ENCODE data around the gene SGMS1.

SGMS1 gene

DNA sequence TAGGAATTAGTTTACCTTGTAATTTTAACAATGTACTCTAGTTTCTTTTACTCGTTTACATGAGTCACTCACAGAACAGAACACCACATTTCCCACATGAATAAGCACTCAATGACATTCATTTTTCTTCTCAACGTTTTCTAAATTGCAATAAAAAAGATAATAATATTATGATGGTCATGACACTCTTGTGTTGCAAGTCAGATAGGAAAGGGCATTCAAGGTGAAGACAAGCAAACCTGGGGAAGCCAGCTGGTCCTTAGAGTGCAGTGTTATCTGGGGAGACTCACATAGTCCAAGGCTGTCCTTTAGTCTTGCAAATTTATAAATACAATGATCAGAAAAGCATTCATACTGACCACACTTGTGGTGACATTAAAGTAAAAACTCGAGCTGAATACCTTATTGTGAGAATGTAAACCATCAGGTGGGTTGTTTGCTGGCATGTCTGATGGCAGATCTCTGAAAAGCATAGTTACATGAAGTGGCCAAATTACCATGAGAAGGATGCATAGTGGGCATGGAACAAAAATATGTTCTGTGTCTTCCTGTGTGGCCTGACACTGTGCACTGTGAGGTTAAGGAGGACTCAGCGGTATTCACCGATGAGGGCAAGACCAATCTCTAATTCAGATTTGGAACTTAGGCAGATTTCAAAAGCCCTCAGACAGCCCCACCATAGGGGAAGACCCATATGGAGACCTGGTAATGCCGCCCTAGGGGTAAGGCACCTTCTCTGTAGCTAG lies 213.5 kb downstream of the SGMS1 start:
- in situ Hi-C loops (cut with HindIII; ENCODE audit: low pct_ligation_motif_present, low sequenced_read_pairs) = no loop called here
- TF ChIP-seq CTCF (IDR thresholded peaks at IDR 0.05; ENCODE audit: low read depth, low read length, missing control alignments) = no peak
- DNase-seq = peak; percentile 16
- H3K27ac ChIP-seq = peak overlapping the region; percentile 6
- no peaks in the 10 kb centered on the region for H3K36me3 ChIP-seq (replicated peaks)
- H3K4me3 ChIP-seq (ENCODE audit: low read depth, low read length) = no peak overlapping the region
- no peaks in the 10 kb centered on the region for H3K27me3 ChIP-seq (replicated peaks)

DNA sequence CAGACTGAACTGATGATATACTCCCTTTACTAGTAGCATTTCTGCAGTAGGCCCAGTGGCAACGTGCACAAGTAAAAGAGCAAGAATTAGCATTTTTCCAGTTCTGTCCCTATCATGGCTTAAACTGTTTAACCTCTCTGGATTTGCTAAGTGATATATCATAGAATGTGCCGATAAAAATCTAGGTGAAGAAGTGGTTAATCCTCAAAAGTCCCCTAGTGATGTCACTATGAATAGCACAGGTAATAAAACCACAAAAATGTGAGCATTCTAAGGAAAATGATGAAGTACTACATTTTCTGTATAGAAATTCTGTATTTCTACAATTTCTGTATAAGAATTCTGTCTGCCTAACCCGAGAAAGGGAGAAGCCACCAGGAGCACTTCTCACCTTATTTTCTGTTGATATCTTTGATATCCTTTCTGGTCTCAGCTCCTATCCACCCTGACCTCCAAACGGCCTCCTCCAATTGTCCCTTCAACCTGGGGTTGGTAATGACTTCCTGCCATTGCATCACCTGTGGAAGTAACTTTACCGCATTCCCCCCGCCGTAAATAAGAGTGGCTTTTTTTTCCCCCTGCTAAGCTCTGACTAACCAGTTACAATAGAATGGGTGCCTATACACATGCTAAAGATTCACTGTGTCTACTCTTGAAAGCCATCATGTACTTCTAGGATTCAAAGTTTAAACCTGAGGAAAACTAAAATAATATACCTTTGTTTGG lies 216.5 kb downstream of the SGMS1 start:
- Histone ChIP-seq H3K27ac (no peak overlapping the region), H3K36me3 (replicated peaks) (no peaks in the 10 kb centered on the region), H3K27me3 (replicated peaks) (no peaks in the 10 kb centered on the region), H3K4me3 (ENCODE audit: low read depth, low read length) (no peak overlapping the region)
- in situ Hi-C loops (cut with HindIII; ENCODE audit: low pct_ligation_motif_present, low sequenced_read_pairs) = no loop called here
- no peak for DNase-seq
- TF ChIP-seq CTCF (IDR thresholded peaks at IDR 0.05; ENCODE audit: low read depth, low read length, missing control alignments) = no peak

DNA sequence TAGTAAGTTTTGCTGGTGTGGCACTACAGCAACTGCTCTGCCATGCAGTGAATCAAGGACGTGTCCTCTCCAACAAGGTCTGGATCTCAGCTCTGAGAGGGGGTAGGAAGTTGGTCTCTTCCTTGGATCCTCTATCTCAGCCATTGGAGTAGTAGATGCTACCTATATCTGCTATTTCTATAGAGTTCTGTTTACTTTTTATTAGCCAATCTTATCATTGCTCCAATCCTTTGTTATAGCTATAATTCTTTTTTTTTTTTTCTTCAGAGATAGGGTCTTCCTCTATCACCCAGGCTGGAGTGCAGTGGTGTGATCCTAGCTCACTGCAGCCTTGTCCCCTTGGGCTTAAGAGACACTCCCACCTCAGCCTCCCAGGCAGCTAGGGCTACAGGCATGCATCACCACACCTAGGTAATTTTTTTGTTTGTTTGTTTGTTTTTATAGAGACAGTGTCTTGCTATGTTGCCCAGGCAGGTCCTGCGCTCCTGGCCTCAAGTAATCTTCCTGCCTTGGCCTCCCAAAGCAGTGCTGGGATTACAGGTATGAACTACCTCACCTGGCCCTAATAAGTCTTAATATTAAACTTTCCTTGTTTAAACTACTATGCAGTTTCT lies 217.2 kb downstream of the SGMS1 start:
- no peak overlapping the region for H3K4me3 ChIP-seq (ENCODE audit: low read depth, low read length)
- no peaks in the 10 kb centered on the region for H3K36me3 ChIP-seq (replicated peaks)
- no peaks in the 10 kb centered on the region for H3K27me3 ChIP-seq (replicated peaks)
- DNase-seq = no peak
- no peak for TF ChIP-seq CTCF (IDR thresholded peaks at IDR 0.05; ENCODE audit: low read depth, low read length, missing control alignments)
- H3K27ac ChIP-seq = no peak overlapping the region
- in situ Hi-C loops (cut with HindIII; ENCODE audit: low pct_ligation_motif_present, low sequenced_read_pairs) = no loop called here

DNA sequence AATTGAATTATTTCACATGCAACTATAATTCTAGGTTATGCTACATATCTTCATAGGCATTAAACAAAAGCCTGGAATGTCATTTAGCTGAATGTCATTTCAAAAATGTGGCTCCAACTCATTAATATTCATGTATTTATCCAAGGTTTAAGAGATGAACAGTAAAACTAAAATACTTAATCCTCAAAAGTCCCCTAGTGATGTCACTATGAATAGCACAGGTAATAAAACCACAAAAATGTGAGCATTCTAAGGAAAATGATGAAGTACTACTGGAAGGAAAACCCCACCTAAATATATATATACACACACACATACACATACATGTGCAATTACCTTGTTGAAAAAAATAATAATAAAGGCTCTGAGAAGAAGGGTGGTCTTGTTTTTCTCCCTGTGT lies 218.0 kb downstream of the SGMS1 start:
- TF ChIP-seq CTCF (IDR thresholded peaks at IDR 0.05; ENCODE audit: low read depth, low read length, missing control alignments) = no peak
- Histone ChIP-seq H3K4me3 (ENCODE audit: low read depth, low read length) (no peak overlapping the region), H3K36me3 (replicated peaks) (no peaks in the 10 kb centered on the region), H3K27me3 (replicated peaks) (no peaks in the 10 kb centered on the region), H3K27ac (no peak overlapping the region)
- in situ Hi-C loops (cut with HindIII; ENCODE audit: low pct_ligation_motif_present, low sequenced_read_pairs) = no loop called here
- no peak for DNase-seq

- TF ChIP-seq CTCF (IDR thresholded peaks at IDR 0.05; ENCODE audit: low read depth, low read length, missing control alignments) = no peak
- no peaks in the 10 kb centered on the region for H3K36me3 ChIP-seq (replicated peaks)
- no peaks in the 10 kb centered on the region for H3K27me3 ChIP-seq (replicated peaks)
- in situ Hi-C loops (cut with HindIII; ENCODE audit: low pct_ligation_motif_present, low sequenced_read_pairs) = no loop called here
- no peak for DNase-seq
- H3K27ac ChIP-seq = no peak overlapping the region
- no peak overlapping the region for H3K4me3 ChIP-seq (ENCODE audit: low read depth, low read length)
These were observed 219.6 kb downstream of the SGMS1 start for GRCh38 chr10:50404021-50404773.

Data from brain microvascular endothelial cell (primary cell).